ENCODE results near the gene KLF11. TPM values are rescaled to one million over a fixed set of nuclear protein-coding genes. Genes with fewer than 3 reads are reported as not detected.

Gene KLF11
- total and polyA plus RNA-seq, 2 of the 8 experiments (the other 6 are each of a cell fraction or from before 2014, with no cell fraction given), result 6.4 to 10.1 TPM

GRCh38 chr2:10026940-10027569 is 16.3 kb upstream of the KLF11 start (continued):
- no peak for TF ChIP-seq HDAC2 (IDR thresholded peaks at IDR 0.05; ENCODE audit: borderline replicate concordance in 1 of 2, low read depth in 2 of 2, low read length in 2 of 2)
- TF ChIP-seq ATF2 (IDR thresholded peaks at IDR 0.05; ENCODE audit: low read length), result no peak
- no peak for TF ChIP-seq SAP30 (IDR thresholded peaks at IDR 0.05; ENCODE audit: insufficient read depth, insufficient replicate concordance, low read length)
- no peak for TF ChIP-seq RFX5 (IDR thresholded peaks at IDR 0.05; ENCODE audit: borderline replicate concordance, low read depth, low read length)
- TF ChIP-seq NANOG (IDR thresholded peaks at IDR 0.05; ENCODE audit: insufficient read depth, low read depth, low read length, poor library complexity, severe bottlenecking), result no peak
